ENCODE results near the gene WNK4. TPM values are rescaled to one million over a fixed set of nuclear protein-coding genes. Genes with fewer than 3 reads are reported as not detected.

WNK4 gene
- polyA plus RNA-seq, 3 donors, result 7.1 to 16.8 (median 7.8) TPM

DNA sequence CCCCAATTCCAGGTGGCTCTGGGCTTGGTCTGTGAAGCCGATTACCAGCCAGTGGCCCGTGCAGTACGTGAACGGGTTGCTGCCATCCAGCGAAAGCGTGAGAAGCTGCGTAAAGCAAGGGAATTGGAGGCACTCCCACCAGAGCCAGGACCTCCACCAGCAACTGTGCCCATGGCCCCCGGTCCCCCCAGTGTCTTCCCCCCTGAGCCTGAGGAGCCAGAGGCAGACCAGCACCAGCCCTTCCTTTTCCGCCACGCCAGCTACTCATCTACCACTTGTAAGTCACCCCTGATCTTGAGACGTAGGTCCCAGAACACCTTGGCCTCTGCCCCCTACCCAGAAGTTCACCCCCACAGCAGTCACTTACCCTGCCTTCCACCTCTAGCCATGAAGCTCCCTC lies 6.9 kb downstream of the WNK4 start:
- no peak for DNase-seq (ENCODE audit: extremely low read depth in 1 of 11, low read depth in 9 of 11, low spot score in 4 of 11)

DNA sequence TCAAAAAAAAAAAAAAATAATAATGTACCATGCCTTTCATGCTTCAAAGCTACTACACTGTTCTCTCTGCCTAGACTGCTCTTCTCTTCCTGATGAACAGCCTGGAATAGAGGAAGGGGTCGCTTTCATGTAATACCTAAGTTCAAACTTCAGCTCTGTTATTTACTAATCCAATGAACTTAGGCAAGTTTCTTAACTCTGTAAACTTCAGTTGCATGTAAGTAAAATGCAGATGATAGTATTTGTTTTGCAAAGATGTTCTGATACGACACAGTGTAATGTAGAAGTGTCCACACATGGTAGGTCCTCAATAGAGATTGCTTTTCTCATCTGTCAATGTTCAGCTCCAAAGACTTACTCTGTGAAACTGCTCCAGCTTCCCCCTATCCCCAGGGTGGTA lies 11.5 kb downstream of the WNK4 start:
- DNase-seq (ENCODE audit: extremely low read depth in 1 of 11, low read depth in 9 of 11, low spot score in 4 of 11), result no peak

DNA sequence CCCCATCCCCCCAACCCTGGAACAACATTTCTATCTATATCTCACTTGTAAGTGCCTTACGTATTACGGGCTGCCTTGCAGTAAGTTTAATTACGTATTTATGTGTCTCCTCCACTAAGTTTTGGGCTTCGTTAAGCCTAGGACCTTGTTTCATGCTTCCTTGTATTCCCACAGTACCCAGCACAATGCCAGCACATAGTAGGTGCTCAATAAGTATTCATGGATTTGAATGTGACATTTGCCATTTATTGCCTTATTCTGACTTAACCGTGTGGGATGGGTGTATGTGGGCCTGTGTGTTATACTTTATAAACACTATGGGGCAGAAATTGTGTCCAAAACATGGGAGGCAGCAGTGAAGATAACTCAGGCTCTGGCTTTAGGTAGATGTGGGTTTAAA lies 12.1 kb downstream of the WNK4 start:
- DNase-seq (ENCODE audit: extremely low read depth in 1 of 11, low read depth in 9 of 11, low spot score in 4 of 11), result no peak

DNA sequence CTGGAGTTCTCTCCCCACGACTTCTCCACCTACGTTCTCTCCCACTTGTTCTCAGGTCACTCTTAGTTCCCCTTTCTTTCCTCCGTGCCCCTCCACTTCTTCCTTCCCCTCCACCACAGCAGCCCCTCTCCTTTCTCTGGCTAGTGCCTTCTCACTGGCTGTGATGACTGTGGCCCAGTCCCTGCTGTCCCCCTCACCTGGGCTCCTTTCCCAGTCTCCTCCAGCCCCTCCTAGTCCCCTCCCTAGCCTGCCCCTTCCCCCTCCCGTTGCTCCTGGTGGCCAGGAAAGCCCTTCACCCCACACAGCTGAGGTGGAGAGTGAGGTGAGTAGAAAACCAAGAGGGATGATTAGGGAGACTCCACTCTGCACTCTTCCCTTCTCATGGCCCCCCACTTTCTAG lies 14.7 kb downstream of the WNK4 start:
- DNase-seq (ENCODE audit: extremely low read depth in 1 of 11, low read depth in 9 of 11, low spot score in 4 of 11), result no peak

DNA sequence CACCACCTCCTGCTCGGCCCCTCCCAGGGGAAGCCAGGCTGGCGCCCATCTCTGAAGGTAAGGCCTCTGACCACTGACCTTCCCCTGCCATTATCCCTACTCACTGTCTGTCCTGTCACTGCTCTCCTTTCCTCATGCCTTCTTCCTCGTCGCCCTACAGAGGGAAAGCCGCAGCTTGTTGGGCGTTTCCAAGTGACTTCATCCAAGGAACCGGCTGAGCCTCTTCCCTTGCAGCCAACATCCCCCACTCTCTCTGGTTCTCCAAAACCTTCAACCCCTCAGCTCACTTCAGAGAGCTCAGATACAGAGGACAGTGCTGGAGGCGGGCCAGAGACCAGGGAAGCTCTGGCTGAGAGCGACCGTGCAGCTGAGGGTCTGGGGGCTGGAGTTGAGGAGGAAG lies 15.1 kb downstream of the WNK4 start:
- no peak for DNase-seq (ENCODE audit: extremely low read depth in 1 of 11, low read depth in 9 of 11, low spot score in 4 of 11)

DNA sequence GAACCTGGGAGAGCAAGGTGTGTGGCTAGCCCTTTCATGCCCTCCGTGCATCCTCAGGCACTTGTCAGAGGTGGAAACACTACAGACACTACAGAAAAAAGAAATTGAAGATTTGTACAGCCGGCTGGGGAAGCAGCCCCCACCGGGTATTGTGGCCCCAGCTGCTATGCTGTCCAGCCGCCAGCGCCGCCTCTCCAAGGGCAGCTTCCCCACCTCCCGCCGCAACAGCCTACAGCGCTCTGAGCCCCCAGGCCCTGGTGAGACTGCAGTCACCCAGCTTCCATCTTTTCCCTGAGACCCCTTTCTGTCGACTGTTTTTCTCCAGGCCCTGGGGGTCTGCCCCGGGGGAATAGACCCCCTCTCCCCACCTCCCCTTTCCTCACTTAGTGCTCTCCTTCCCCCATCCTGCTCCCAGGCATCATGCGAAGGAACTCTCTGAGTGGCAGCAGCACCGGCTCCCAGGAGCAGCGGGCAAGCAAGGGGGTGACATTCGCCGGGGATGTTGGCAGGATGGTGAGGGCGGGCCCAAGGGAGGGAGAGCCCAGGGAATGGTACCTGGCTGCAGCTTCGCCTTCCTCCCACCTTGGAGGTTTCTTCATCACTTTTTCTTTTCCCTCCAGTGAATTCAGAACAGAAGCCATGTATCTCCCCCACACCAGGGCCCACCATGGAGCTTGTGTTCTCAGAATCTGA lies 15.8 kb downstream of the WNK4 start:
- DNase-seq (ENCODE audit: extremely low read depth in 1 of 11, low read depth in 9 of 11, low spot score in 4 of 11), result no peak

DNA sequence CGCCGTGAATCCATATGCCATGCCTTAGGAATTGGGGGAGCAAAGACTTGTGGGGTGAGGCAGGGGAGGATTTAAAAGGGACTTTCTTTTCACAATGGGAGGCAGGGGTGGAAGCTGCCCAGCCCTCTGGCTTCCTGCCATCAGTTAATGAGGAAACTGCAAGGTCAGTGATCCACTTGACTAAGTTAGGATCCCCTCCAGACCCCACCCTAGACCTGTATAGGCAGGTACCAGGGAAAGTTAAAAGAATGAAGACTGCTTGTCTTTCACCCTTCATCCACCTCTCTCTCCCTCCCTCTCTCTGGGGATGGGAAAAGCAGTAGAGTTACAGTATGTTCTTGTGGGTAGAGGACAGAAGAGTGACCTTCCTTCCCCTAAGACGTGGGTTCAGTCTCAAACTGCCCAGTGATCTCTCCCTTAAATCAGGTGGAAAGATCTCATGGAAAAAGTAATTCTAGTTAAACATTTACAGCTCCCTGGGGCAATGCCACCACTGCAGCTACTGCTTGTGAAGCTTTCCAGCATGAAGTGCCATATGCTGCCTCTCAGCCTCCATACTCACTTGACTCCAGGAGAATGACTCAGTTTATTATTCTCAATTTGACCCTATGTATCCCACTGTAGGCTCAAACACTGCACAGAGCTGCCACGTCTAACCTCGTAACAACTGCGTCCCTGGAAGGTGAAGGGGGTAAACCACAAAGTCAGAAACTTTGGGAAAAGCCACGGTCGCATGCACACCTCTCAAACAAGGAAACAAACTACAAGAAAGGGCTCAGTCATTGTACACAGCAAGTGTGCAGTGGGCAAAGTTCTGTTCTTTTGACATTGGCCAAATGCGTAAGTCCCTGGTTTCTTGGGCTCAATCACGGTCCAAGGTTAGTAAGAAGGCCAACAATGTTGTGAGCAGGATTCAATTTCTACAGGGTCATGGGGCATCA lies 16.9 kb downstream of the WNK4 start:
- peak in 3 of 11 donors; percentile 63 to 68 (median 65) for DNase-seq (ENCODE audit: extremely low read depth in 1 of 11, low read depth in 9 of 11, low spot score in 4 of 11)

DNA sequence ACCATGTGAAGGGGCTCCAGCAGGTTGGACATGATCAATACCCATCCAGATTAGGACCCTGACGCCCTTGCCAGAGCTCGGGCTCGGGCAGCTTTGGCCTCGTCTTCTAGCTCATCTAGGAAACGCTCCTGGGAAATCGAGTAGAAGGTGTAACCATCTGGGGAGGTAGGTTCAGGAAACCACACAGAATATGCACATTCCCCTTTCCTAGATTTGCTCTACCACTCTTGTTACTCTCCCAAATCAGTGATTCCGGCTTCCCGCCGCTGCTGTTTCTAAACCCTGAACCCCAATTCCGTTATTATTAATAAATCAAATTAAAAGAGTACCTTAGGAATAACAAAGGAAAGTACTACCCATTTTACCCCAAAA lies 17.6 kb downstream of the WNK4 start:
- DNase-seq (ENCODE audit: extremely low read depth in 1 of 11, low read depth in 9 of 11, low spot score in 4 of 11), result no peak

DNA sequence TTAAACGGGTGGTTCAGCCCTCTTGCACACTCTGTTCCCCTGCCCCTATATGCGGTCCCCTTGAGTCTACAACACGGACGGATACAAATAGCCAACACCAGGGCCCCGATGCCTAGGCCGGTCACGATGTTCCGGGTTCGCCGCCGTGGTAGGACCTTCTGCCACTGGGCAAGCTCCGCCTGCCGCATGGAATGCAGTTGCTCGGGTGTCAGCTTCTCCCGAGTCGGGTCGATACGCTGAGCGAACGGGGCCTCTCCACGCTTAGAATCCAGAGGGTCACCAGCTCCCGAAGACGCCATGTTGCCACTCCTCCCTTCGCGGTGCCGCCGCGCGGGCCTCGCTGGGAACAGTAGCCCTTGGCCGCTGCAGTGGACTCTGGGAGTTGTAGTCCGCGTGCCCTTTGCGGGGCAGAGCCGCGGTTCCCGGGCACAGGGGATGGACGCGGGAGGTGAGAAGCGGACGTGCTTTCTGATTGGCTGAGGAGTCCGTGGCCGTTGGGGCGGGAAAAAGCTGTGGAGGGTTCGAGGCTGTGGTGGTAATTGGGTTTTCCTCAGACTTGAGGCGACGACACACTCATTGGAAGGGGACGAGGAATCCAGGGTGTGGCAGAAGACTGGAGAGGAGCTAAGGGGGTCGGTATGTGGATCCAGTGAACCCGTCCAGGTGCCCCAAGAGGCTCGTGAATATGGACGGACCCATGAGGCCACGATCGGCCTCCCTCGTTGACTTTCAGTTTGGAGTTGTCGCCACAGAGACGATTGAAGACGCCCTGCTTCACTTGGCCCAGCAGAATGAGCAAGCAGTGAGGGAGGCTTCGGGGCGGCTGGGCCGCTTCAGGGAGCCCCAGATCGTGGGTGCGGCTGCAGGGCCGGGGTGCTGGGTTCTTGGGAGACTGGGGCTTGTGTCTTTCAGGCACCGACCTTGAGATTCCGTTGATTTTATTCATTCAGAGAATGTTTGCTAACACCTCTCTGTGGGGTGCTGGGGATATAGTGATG lies 18.3 kb downstream of the WNK4 start, which contains the start of the genes CNTD1 and COA3:
TSS of gene CNTD1 (plus strand) at position 479 of the 998 bp plus-strand sequence. CDS start at position 686, 207 bp downstream.
TSS of gene COA3 (minus strand) at position 322 of the 998 bp plus-strand sequence. CDS start at position 299, 23 bp downstream.
- DNase-seq (ENCODE audit: extremely low read depth in 1 of 11, low read depth in 9 of 11, low spot score in 4 of 11), result peak; percentile 63 to 84 (median 75)

DNA sequence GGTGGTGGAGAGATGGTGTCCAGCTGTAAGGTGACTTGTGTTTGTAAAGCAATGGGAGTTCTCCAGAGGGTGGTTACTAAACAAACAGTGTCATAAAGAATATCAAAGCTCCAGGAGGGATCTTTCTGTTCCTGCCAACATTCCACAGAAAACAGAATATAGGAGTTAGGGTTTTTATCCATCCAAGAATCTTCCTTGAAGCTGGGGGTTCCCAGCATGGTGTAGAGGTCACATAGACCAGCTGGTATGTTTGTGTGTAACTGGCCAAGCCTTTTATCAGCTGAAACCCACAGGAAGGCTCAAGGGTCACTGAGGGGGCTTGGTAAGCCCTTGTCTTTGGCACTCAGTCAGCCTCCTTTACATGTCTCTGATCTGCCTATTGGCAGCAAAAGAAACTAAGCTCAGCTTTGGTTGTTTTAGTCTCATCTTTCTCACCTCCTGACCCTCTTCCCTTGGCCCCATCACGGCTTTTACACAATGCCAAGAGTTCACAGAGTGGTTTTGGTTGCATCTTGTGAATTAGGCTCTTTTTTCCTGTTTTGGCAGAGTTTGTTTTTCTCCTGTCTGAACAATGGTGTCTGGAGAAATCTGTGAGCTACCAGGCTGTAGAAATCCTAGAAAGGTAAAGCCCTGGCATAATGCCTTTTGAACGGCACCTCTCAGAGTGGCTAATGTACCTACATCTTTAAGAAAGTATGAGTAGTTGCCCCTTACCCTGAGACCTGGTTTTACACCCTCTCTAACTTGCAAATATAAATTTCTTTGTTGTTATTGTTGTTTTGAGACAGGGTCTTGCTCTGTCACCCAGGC lies 22.9 kb downstream of the WNK4 start:
- no peak for DNase-seq (ENCODE audit: extremely low read depth in 1 of 11, low read depth in 9 of 11, low spot score in 4 of 11)

DNA sequence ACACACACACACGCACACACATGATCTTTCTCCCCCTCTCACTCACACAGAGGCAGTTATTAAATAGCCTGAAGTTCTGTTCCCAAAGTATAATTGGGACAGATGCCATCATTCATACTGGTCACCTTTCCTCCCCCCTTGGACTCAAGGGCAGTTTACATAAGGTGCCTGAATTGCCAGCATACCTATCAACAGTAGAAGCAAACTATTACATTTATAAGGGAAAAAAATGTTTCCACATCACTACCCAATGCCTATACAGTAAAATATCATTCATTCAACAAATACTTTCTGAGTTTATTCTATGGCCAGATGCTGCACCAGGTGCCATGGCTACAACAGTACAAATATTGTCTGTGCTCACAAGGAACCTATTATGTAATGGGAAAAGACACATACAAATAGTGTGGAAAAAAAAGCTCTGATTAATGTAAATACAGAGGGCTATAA lies 24.5 kb downstream of the WNK4 start:
- DNase-seq (ENCODE audit: extremely low read depth in 1 of 11, low read depth in 9 of 11, low spot score in 4 of 11), result no peak

DNA sequence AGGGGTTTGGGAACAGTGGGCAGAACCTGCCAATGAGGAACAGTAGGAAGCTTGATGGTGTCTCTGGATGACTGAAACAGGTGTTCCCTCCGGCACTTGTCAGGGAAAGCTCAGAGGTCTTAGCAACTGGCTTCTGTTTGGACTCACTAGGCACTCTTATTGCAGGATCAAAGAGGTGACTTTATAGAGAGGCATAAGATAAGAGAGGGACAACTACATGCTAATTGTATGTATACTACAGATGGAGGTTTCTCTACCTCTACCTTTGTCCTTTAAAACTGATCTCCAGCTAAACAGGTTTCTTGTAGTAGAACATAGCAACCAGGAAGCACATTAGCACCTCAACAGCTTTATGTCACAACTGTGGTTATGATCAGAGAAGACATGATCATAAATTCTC lies 25.8 kb downstream of the WNK4 start:
- DNase-seq (ENCODE audit: extremely low read depth in 1 of 11, low read depth in 9 of 11, low spot score in 4 of 11), result no peak

DNA sequence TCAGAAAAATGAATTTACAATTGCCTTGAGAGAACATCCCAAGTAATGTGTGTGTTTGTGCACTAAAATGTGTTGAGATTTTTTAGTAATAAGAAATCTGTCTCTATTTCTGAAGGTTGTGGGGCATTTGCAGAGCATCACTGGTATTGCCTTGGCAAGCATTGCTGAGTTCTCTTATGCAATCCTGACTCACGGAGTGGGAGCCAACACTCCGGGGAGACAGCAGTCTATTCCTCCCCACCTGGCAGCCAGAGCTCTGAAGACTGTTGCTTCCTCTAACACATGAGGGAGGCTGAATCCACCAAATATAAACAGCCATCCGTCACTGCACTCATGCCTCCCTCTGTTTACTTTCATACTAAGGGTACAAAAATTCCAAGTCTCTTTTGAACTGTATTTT lies 28.8 kb downstream of the WNK4 start:
- no peak for DNase-seq (ENCODE audit: extremely low read depth in 1 of 11, low read depth in 9 of 11, low spot score in 4 of 11)

DNA sequence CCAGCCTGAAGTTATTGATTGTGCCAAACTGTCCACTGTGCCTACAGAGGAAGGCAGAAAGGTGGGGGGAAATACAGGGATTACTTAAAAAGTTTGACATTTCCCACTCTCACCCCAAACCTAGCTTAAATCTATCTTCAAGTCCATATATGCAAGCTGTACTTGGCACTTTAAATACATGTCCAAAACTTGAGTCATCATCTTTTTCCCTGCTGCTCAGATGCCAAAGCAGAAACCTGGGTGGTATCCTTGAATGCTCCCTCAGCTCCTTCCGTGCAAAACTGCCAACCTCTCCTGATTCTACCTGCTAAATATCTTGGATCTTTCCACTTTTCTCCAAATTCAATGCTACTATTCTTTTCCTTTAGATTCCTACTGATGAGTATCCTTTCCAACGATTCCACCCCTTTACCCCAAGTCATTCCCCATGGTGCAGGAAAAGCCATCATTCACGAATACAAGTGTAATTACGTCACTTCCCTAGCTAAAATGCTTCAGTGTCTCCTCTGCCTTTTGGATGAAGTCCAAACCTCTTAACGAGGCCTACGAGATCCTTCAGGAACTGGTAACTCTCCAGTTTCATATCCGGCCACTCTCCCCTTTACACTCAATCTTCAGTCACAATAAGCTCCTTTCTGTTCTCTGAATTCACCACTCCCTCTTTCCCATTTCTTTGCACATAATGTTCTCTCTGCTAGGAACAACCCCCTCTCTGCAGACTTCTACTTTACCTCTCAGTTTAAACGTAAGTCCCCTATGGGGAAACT lies 34.4 kb downstream of the WNK4 start:
- DNase-seq (ENCODE audit: extremely low read depth in 1 of 11, low read depth in 9 of 11, low spot score in 4 of 11), result no peak

DNA sequence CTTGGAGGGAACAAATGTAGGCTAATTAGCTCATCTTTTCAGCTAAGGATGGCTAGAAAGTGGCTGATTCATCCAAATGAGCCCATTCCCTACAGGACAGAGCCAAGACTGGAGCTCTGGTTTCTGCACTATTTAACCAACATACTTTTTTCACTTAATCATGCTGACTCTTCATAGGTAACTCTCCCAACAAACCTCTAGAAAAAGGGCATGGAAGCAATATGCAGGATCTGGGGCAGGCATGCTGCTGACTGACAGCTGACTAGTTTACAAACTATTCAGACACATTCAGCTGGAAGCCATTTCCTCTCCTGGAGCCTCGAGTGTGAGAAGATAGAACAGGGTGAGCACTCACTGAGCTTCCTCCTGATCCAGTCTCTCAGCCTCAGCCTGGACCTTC lies 37.5 kb downstream of the WNK4 start:
- no peak for DNase-seq (ENCODE audit: extremely low read depth in 1 of 11, low read depth in 9 of 11, low spot score in 4 of 11)

DNA sequence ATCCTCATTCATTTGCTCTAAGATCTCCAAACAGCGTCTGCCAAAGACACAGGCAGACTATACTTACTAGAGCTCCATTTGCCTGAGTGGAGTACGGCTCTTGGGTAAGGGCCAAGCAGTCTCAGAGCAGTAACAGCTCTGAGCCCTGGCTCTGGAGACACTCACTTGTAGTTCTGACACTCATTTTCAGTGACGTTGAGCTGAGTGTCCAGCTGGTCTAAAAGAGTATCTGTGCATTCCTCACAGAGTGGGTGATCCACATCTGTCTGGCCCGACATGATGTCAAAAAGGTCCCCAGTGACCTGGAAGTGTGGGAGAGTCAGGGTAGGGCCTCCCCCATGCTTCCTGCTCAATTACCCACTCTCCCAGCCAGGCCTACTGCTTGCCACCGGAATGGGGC lies 38.0 kb downstream of the WNK4 start:
- no peak for DNase-seq (ENCODE audit: extremely low read depth in 1 of 11, low read depth in 9 of 11, low spot score in 4 of 11)

DNA sequence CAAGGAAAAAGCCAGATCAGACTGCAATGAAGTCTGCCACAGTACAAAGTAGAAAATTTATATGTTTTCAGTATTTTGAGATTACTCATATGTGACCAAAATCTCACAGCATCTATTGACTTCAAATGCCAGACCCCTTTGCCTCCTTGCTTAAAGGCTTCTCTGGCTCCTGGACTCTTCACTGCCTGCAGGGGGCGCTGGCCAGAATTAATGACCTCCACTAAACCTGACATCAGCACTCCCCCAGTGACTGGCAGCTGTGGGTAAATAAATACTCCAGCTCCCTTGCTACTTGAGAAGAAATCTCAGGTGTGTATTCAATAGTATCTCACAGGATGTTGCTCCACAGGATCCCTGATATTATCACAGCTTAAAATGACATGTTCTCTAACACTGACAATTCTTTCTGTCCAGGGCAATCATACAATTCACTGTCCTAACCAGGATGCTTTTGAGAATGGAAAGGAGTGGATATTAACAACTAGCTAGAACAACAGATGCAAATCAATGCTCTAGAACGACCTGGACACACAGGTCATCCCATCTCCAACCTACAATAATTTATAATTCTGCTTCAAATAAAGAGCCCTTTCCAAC lies 39.6 kb downstream of the WNK4 start:
- DNase-seq (ENCODE audit: extremely low read depth in 1 of 11, low read depth in 9 of 11, low spot score in 4 of 11), result no peak

All from renal cortex interstitium (tissue), 11 donors.